Lower lobe of right lung (tissue), 2 donors: ENCODE results near the gene RPL35A. TPM values are rescaled to one million over a fixed set of nuclear protein-coding genes. Genes with fewer than 3 reads are reported as not detected.

Experiments used
- ATAC-seq, 2 donors: fragments of 200-7000 bp; cut with Tn5 transposase; one replicate each; pipeline ENCODE4 v1.9.1; 2020 to 2022; ENCODE audit warnings: mild to moderate bottlenecking in 2 of 2, moderate library complexity in 2 of 2
- DNase-seq: peaks from one replicate; pipeline ENCODE4 v3.0.0-alpha.2; 2020
- H3K27ac ChIP-seq: fragments of 200-600 bp; one replicate; pipeline ENCODE4 v1.8.0; 2022
- H3K27me3 ChIP-seq: fragments of 200-600 bp; one replicate; pipeline ENCODE4 v1.8.0; 2022; ENCODE audit warnings: low read depth
- H3K36me3 ChIP-seq: fragments of 200-600 bp; one replicate; pipeline ENCODE4 v1.8.0; 2022; ENCODE audit warnings: mild to moderate bottlenecking
- H3K4me1 ChIP-seq: fragments of 200-600 bp; one replicate; pipeline ENCODE4 v1.8.0; 2022
- H3K4me3 ChIP-seq: fragments of 200-600 bp; one replicate; pipeline ENCODE4 v1.8.0; 2022; ENCODE audit warnings: mild to moderate bottlenecking
- H3K9me3 ChIP-seq: fragments of 200-600 bp; one replicate; pipeline ENCODE4 v1.8.0; 2022
- intact Hi-C: fragments of 100-400 bp; cut with DNase I; formaldehyde crosslinking; loops from one replicate; pipeline ENCODE4 v1.11.0; 2022
- total RNA-seq: library from RNA; stranded (reverse); fragmentation: NEBNext Ultra II Directional; extraction: Animal tissue kit (Norgen Biotek cat#: 25700); gene quantifications from one replicate; pipeline ENCODE4 v1.2.1, GENCODE V29; 2021
- TF ChIP-seq, protein P1 (sequence below): fragments of 200-600 bp; IDR thresholded peaks from one replicate; pipeline ENCODE4 v1.8.0; 2022; ENCODE audit warnings: antibody characterized with exemption, mild to moderate bottlenecking
- donor health status: DM: no; HTN: yes; CAD: no; lungs with severe emphysema.

RPL35A gene
- total RNA-seq, 1 donor from 2014 or later: 692 TPM

DNA sequence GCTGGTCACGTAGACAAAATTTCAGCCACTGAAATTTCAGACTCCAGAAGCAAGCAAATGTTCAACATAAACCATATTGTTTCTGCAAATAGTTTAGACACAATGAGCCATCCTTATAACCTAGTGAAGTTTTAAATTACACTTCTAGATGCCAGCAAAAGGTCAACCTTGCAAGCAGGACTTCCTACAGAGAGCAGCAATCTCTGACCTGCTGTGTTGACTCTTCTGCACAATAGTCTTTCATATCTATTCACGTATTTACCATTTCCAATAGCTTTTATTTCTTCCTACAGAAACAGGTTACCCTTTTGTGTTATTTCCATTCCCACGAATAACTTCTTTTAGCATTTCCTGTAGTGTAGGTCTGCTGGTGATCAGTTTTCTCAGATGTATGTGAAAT lies 20.6 kb downstream of the RPL35A start:
- no peak for ATAC-seq
- peaks cover 5% of the 10 kb centered on the region for H3K36me3 ChIP-seq
- H3K27me3 ChIP-seq: no peaks in the 10 kb centered on the region
- TF ChIP-seq, protein P1, sequence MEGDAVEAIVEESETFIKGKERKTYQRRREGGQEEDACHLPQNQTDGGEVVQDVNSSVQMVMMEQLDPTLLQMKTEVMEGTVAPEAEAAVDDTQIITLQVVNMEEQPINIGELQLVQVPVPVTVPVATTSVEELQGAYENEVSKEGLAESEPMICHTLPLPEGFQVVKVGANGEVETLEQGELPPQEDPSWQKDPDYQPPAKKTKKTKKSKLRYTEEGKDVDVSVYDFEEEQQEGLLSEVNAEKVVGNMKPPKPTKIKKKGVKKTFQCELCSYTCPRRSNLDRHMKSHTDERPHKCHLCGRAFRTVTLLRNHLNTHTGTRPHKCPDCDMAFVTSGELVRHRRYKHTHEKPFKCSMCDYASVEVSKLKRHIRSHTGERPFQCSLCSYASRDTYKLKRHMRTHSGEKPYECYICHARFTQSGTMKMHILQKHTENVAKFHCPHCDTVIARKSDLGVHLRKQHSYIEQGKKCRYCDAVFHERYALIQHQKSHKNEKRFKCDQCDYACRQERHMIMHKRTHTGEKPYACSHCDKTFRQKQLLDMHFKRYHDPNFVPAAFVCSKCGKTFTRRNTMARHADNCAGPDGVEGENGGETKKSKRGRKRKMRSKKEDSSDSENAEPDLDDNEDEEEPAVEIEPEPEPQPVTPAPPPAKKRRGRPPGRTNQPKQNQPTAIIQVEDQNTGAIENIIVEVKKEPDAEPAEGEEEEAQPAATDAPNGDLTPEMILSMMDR: no peak
- peaks cover 5% of the 10 kb centered on the region for H3K9me3 ChIP-seq
- intact Hi-C loops: no loop called here
- H3K27ac ChIP-seq: no peak overlapping the region
- H3K4me3 ChIP-seq: no peak overlapping the region
- DNase-seq: no peak
- no peaks in the 10 kb centered on the region for H3K4me1 ChIP-seq

DNA sequence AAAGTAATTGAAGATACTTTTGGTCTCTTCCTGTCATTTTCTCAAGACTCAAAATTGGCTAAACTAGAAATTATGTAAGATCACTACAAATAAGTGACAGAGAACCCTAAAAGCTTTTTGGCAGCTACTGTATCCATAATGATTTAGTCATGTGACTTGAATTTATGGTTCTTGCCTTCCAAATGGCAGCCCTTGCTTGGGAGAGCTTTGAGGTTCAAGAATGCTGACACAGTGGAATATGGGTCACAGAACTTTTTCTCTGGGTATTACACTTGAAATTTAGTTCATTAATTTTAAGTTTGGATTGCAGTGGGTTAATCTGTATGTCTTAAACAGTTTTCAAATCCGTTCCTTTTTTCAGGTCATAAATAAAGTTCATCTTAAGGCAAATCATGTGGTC lies 24.0 kb downstream of the RPL35A start:
- intact Hi-C loops: no loop called here

GRCh38 chr3:197975311-197975710 lies 25.3 kb downstream of the RPL35A start:
- no peak for DNase-seq
- TF ChIP-seq, protein P1: no peak
- no peaks in the 10 kb centered on the region for H3K27me3 ChIP-seq
- no peak overlapping the region for H3K4me3 ChIP-seq
- no peak overlapping the region for H3K27ac ChIP-seq
- no peak for ATAC-seq
- H3K4me1 ChIP-seq: no peaks in the 10 kb centered on the region
- H3K36me3 ChIP-seq: peaks cover 19% of the 10 kb centered on the region
- no peaks in the 10 kb centered on the region for H3K9me3 ChIP-seq
- intact Hi-C loops: no loop called here

More for the DNA sequence above, 24.0 kb downstream of the RPL35A start:
- Histone ChIP-seq H3K4me1 (no peaks in the 10 kb centered on the region), H3K27me3 (no peaks in the 10 kb centered on the region), H3K36me3 (peaks cover 19% of the 10 kb centered on the region), H3K27ac (no peak overlapping the region), H3K4me3 (no peak overlapping the region), H3K9me3 (no peaks in the 10 kb centered on the region)
- TF ChIP-seq, protein P1: no peak
- DNase-seq (no peak), ATAC-seq (no peak)

DNA sequence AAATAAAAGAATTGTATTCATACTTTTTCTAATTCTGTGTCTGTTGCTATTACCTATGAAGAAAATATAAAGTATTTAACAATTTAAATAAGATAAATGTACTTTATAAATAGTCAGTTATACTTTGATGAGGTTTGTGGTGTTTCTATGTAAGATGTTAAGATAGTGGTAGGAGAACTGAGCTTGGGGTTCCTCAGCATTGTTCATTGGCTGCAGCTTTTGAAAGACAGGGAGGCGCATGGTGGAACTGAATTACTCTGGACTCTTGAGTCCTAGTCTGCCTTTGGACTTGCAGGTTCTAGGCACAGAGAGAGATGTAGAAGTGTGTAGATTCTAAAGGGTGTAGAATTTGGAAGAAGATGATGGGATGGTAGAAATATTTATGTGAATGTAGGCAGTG lies 33.1 kb downstream of the RPL35A start:
- no peak for ATAC-seq
- H3K36me3 ChIP-seq: peaks cover 9% of the 10 kb centered on the region
- H3K9me3 ChIP-seq: no peaks in the 10 kb centered on the region
- no peak overlapping the region for H3K4me3 ChIP-seq
- no peaks in the 10 kb centered on the region for H3K4me1 ChIP-seq
- intact Hi-C loops: no loop called here
- no peak for DNase-seq
- no peaks in the 10 kb centered on the region for H3K27me3 ChIP-seq
- TF ChIP-seq, protein P1: no peak
- no peak overlapping the region for H3K27ac ChIP-seq

DNA sequence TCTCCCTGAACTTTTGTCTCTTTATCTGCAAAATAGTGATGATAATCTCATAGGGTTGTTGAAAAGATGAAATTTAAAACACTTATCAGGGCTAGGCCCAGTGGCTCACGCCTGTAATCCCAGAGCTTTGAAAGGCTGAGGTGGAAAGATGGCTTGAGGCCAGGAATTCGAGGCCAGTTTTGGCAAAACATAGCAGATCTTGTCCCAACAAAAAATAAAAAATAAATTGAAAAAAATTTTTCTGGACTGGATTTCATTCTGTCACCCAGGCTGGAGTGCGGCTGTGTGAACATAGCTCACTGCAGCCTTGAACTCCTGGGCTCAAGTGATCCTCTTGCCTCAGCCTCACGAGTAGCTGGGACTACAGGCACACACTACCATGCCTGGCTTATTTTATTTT lies 39.7 kb downstream of the RPL35A start:
- H3K27ac ChIP-seq: no peak overlapping the region
- H3K27me3 ChIP-seq: no peaks in the 10 kb centered on the region
- TF ChIP-seq, protein P1: no peak
- ATAC-seq (no peak), DNase-seq (no peak)
- peaks cover 21% of the 10 kb centered on the region for H3K36me3 ChIP-seq
- no peak overlapping the region for H3K4me3 ChIP-seq
- no peaks in the 10 kb centered on the region for H3K9me3 ChIP-seq
- intact Hi-C loops: no loop called here
- no peaks in the 10 kb centered on the region for H3K4me1 ChIP-seq

DNA sequence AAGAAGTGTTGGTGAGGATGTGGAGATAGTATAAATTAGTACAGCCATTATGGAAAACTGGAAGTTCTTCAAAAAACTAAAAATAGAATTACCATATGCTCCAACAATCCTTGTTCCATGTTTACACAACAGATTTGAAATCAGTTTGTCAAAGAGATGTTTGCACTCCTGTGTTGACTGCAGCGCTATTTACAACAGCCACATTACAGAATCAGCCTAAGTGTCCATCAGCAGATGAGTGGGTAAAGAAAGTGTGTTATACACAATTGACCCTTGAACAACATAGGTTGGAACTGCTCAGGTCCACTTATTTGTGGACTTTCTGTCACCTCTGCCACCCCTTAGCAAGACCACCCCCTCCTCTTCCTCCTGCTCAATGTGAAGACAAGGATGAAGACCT lies 44.7 kb downstream of the RPL35A start:
- TF ChIP-seq, protein P1: no peak
- DNase-seq (no peak), ATAC-seq (no peak)
- intact Hi-C loops: no loop called here
- Histone ChIP-seq H3K9me3 (no peaks in the 10 kb centered on the region), H3K27me3 (no peaks in the 10 kb centered on the region), H3K4me3 (no peak overlapping the region), H3K27ac (no peak overlapping the region), H3K36me3 (peaks cover 37% of the 10 kb centered on the region), H3K4me1 (no peaks in the 10 kb centered on the region)
